Mucosa of rectum (tissue), 2 donors: ENCODE measurements around the gene LMO7.
"Not testable (repeated sequence)": the region's sequence is repeated elsewhere in the genome, so short reads cannot be mapped to it uniquely, and the experiment has no call there.

Experiments
- H3K27ac ChIP-seq, 2 donors: one replicate each; pipeline ENCODE4 v1.7.0; 2013; ENCODE audit warnings: inconsistent platforms in 2 of 2, low read depth in 2 of 2, low read length in 2 of 2
- H3K27me3 ChIP-seq, 2 donors: one replicate each; pipeline ENCODE4 v1.7.0; 2013; ENCODE audit warnings: low read length in 2 of 2; ENCODE audit not compliant: control insufficient read depth in 2 of 2, insufficient read depth in 2 of 2
- H3K36me3 ChIP-seq, 2 donors: one replicate each; pipeline ENCODE4 v1.7.0; 2013; ENCODE audit warnings: low read length in 2 of 2; ENCODE audit not compliant: control insufficient read depth in 2 of 2, insufficient read depth in 2 of 2
- H3K4me1 ChIP-seq, 2 donors: one replicate each; pipeline ENCODE4 v1.7.0; 2013; ENCODE audit warnings: low read length in 2 of 2, mild to moderate bottlenecking in 1 of 2; ENCODE audit not compliant: control insufficient read depth in 2 of 2, insufficient read depth in 2 of 2
- H3K4me3 ChIP-seq, 2 donors: one replicate each; pipeline ENCODE4 v1.7.0; 2013; ENCODE audit warnings: low read length in 2 of 2
- H3K9ac ChIP-seq, 2 donors: one replicate each; pipeline ENCODE4 v1.7.0; 2013; ENCODE audit warnings: low read length in 2 of 2, low read depth in 1 of 2, mild to moderate bottlenecking in 1 of 2
- H3K9me3 ChIP-seq, 2 donors: one replicate each; pipeline ENCODE4 v1.7.0; 2013; ENCODE audit warnings: low read length in 2 of 2; ENCODE audit not compliant: control insufficient read depth in 2 of 2
- donor health status: healthy.
- donor health status: Normal muscosa, but diverticular disease.

Gene LMO7

DNA sequence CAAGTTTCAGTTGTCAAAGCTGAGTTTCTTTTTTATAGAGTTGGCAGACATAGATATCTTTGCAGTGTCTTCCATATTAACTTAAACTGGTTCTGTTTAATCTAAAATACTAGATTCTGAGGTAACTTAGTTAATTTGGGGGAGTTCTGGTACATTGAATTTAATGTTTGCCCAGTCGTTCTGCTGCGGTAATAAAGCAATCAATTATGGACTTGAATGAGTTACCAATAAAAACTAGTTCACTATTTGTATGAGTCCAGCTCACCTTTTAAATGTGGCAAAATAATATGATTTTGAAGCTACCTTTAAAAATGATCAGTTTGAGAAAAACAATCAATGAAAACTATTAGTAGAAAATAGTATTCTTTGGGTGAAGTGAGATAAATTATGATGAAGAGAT, 90.2 kb downstream of the LMO7 start:
- no peaks in the 10 kb centered on the region for H3K27me3 ChIP-seq
- no peak overlapping the region for H3K27ac ChIP-seq
- no peak overlapping the region for H3K4me3 ChIP-seq
- H3K9ac ChIP-seq, result no peak overlapping the region
- H3K4me1 ChIP-seq, result peaks cover 0 to 14% of the 10 kb centered on the region in 2 donors
- H3K9me3 ChIP-seq, result no peaks in the 10 kb centered on the region
- no peaks in the 10 kb centered on the region for H3K36me3 ChIP-seq

DNA sequence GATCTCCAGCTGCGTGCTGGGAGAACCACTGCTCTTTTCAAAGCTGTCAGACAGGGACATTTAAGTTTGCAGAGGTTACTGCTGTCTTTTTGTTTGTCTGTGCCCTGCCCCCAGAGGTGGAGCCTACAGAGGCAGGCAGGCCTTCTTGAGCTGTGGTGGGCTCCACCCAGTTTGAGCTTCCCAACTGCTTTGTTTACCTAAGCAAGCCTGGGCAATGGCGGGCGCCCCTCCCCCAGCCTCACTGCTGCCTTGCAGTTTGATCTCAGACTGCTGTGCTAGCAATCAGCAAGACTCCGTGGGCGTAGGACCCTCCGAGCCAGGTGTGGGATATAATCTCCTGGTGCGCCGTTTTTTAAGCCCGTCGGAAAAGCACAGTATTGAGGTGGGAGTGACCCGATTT, 97.0 kb downstream of the LMO7 start:
- H3K36me3 ChIP-seq, H3K27ac ChIP-seq, H3K9ac ChIP-seq, H3K4me3 ChIP-seq, H3K27me3 ChIP-seq, H3K4me1 ChIP-seq, H3K9me3 ChIP-seq: not testable (repeated sequence)

DNA sequence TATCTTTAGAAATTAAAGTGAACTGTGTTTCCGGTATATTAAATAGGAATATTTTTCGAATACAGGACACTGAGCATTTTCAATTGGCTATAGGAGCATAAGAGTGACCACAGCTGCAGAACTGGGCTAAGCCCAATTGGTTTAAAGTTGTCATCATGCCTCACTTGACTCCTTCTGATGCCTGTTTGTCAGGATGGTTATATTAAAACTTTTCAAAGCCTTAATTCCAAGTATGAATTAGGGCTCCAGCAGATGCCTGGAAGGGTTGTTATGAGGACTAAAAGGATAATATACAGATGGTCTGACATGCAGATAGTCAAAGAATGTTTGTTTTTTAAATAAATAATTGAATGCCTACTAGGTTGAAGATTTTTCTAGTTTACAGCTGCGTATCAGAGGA, 100.0 kb downstream of the LMO7 start:
- Histone ChIP-seq H3K4me3 (no peak overlapping the region), H3K27me3 (no peaks in the 10 kb centered on the region), H3K36me3 (no peaks in the 10 kb centered on the region), H3K27ac (no peak overlapping the region), H3K9me3 (no peaks in the 10 kb centered on the region), H3K9ac (no peak overlapping the region), H3K4me1 (no peaks in the 10 kb centered on the region)

DNA sequence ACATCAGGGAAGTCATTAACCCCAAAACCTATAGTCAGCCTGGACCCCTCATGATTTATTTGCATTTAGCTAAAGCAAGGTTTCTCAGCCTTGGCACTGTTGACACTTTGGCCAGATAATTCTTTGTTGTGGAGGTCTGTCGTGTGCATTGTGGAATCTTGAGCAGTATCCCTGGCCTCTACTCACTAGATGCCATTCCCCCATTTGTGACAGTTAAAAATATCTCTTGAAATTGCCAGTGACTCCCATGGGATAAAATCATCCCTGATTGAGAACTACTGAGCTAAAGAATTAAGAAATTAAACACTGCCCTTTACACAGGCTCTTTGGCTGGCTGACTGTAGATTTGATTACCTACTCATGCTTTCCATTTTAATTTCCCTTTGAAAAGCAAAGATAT, 102.7 kb downstream of the LMO7 start:
- Histone ChIP-seq H3K4me1 (no peaks in the 10 kb centered on the region), H3K4me3 (no peak overlapping the region), H3K9ac (no peak overlapping the region), H3K9me3 (no peaks in the 10 kb centered on the region), H3K27me3 (no peaks in the 10 kb centered on the region), H3K27ac (no peak overlapping the region), H3K36me3 (no peaks in the 10 kb centered on the region)

DNA sequence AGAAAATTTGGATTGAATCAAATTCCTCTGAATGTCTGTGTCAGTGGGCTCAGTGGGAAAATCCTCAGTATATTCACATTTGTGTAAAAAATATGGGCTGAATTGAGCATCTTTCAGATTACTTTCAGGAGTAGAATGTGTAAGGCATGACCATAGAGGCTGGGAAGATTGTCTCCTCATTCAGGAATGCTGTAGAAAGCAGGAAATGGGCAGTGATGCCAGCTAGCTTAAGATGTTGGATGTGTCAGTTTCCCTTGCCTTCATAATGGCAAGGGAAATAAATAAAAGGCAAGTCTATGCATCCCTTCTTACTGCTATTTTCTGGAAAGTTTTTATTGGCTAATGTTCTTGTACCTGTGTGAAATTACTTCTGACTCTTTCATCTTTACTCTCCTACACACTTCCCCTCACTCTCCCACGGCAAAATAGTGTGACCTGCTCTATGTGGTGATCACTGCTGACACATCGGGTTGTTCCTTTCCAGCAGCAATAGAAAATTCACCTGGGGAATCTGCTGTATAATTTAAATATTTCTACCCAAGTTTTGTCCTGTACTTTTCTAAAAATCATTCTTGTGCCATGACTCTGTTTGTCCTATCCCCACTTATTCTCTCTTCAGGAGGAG, 103.2 kb downstream of the LMO7 start:
- Histone ChIP-seq H3K27ac (no peak overlapping the region), H3K36me3 (no peaks in the 10 kb centered on the region), H3K4me1 (no peaks in the 10 kb centered on the region), H3K9ac (no peak overlapping the region), H3K4me3 (no peak overlapping the region), H3K27me3 (no peaks in the 10 kb centered on the region), H3K9me3 (no peaks in the 10 kb centered on the region)

DNA sequence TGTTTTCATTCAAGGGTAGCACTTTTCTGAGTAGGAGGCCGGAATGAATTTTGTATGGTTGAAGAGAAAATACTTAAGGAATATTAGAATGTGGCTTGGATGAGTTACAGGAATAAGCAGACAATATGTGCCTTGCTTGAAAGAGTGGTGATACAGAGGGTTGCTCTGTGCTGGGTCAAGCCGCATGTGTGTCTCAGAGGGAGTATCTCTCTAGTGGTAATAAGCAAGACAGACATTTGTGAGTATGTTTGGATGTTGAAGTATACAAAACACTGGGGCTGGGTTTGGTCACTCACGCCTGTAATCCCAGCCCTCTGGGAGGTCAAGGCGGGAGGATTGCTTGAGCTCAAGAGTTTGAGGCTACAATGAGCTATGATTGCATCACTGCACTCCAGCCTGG, 103.9 kb downstream of the LMO7 start:
- Histone ChIP-seq H3K27ac (no peak overlapping the region), H3K9me3 (no peaks in the 10 kb centered on the region), H3K9ac (no peak overlapping the region), H3K4me3 (no peak overlapping the region), H3K36me3 (no peaks in the 10 kb centered on the region), H3K27me3 (no peaks in the 10 kb centered on the region), H3K4me1 (no peaks in the 10 kb centered on the region)

DNA sequence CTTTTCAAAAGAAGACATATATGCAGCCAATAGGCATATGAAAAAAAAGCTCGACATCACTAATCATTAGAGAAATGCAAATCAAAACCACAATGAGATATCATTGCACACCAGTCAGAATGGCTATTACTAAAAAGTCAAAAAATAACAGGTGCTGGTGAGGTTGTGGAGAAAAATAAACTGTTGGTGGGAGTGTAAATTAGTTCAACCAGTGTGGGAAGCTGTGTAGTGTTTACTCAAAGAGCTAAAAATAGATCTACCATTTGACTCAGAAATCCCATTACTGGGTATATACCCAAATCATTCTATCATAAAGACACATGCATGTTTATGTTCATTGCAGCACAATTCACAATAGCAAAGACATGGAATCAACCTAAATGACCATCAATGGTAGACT, 106.9 kb downstream of the LMO7 start:
- not testable (repeated sequence) for H3K27me3 ChIP-seq, H3K4me1 ChIP-seq, H3K9me3 ChIP-seq, H3K9ac ChIP-seq, H3K36me3 ChIP-seq, H3K4me3 ChIP-seq, H3K27ac ChIP-seq

DNA sequence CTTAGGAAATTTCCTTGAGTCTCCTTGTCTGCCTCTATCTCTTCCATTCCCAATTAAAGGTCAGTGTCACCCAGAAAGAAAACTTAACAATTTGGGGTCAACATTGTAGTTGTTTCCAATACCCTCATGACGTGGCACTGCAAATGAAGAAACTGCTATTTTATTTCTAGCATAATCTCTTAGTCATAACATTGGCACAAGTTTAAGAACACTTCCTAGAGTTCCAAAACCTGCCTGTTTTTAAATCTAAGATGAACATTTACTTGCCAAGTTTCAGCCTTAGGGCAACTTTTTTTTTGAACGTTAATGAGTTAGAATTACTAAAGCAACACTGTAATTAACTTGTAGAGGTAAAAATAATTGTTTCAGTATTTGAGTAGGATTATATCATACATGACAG, 108.0 kb downstream of the LMO7 start:
- no peak overlapping the region for H3K4me3 ChIP-seq

DNA sequence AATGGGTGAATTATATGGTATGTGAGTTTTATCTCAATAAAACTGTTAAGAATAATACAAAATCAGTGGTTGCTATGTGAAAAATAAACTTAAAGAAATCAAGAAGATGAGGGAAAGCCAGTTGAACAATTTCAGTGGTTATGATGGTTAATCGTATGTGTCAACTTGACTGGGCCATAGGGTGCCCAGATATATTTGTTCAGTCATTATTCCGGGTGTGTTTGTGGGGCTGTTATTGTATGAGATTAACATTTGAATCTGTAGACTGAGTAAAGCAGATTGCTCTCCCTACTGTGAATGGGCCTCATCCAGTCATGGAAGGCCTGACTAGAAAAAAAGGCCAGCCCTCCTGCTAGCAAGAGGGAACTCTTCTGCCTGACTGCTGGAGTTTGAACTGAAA, 109.3 kb downstream of the LMO7 start:
- Histone ChIP-seq H3K36me3 (no peaks in the 10 kb centered on the region), H3K27me3 (no peaks in the 10 kb centered on the region), H3K27ac (no peak overlapping the region), H3K4me1 (no peaks in the 10 kb centered on the region), H3K9me3 (no peaks in the 10 kb centered on the region), H3K9ac (no peak overlapping the region), H3K4me3 (no peak overlapping the region)

More for the DNA sequence above, 108.0 kb downstream of the LMO7 start:
- H3K27me3 ChIP-seq, result no peaks in the 10 kb centered on the region
- no peaks in the 10 kb centered on the region for H3K9me3 ChIP-seq
- H3K27ac ChIP-seq, result no peak overlapping the region
- no peaks in the 10 kb centered on the region for H3K36me3 ChIP-seq
- H3K9ac ChIP-seq, result no peak overlapping the region
- no peaks in the 10 kb centered on the region for H3K4me1 ChIP-seq

DNA sequence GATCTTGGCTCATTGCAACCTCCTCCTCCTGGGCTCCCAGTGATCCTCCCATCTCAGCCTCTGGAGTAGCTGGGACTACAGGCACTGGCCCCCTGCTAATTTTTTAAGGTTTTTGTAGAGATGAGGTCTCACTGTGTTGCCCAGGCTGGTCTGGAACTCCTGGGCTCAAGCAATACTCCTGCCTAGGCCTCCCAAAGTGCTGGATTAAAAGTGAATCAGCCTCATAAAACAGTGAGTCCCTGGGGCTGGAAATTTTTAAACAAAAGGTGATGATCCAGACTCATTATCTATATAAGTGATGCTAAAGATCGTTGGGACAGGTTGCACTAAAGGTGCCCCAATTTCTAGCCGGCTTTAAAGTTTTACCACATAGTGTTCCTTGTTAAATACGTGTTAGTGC, 112.7 kb downstream of the LMO7 start:
- Histone ChIP-seq H3K4me3 (no peak overlapping the region), H3K4me1 (no peaks in the 10 kb centered on the region)

DNA sequence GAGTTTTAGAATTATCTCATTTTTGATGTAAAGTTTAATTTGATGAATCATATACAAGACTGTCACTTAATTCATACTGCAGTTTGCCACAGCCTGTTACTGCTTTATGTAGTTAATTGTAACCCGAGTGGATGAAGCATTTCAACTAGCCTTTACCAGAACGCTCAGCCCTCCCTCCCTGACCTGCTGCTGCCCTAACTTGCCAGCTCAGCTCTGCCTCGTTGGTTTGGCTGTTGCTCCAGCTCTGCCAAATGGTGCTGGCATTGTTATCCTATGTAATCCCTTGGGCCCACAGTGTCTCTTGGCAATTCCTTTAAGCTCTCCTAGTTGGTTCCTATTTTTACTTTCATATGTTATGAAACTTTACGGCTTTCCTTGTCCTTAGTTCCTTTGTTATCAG, 113.3 kb downstream of the LMO7 start:
- no peak overlapping the region for H3K4me3 ChIP-seq
- no peak overlapping the region for H3K9ac ChIP-seq
- no peaks in the 10 kb centered on the region for H3K9me3 ChIP-seq
- H3K27me3 ChIP-seq, result no peaks in the 10 kb centered on the region
- no peak overlapping the region for H3K27ac ChIP-seq
- no peaks in the 10 kb centered on the region for H3K36me3 ChIP-seq
- no peaks in the 10 kb centered on the region for H3K4me1 ChIP-seq

More for the DNA sequence above, 112.7 kb downstream of the LMO7 start:
- H3K9me3 ChIP-seq, result no peaks in the 10 kb centered on the region
- no peaks in the 10 kb centered on the region for H3K36me3 ChIP-seq
- no peak overlapping the region for H3K27ac ChIP-seq
- no peak overlapping the region for H3K9ac ChIP-seq
- no peaks in the 10 kb centered on the region for H3K27me3 ChIP-seq
